Measurements from ENCODE around the gene ABI3.

DNA sequence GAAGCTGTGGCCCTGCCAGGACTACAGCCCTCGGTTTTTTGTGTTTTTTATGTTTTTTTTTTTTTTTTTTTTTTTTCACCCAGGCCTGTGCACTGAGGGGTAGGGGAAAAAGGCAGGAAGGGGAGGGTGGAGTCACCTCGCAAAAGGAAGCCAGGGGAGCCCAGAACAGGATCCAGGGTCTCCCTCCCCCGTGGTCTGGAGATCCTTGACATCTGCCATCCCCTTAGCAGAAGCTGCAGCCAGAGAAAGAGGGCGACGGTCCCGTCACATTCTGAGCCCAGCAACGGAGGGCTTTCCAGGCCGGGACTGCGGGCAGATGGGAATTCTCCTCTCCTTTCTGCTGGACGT lies 49.1 kb downstream of the ABI3 start:
- TF ChIP-seq, protein P1, sequence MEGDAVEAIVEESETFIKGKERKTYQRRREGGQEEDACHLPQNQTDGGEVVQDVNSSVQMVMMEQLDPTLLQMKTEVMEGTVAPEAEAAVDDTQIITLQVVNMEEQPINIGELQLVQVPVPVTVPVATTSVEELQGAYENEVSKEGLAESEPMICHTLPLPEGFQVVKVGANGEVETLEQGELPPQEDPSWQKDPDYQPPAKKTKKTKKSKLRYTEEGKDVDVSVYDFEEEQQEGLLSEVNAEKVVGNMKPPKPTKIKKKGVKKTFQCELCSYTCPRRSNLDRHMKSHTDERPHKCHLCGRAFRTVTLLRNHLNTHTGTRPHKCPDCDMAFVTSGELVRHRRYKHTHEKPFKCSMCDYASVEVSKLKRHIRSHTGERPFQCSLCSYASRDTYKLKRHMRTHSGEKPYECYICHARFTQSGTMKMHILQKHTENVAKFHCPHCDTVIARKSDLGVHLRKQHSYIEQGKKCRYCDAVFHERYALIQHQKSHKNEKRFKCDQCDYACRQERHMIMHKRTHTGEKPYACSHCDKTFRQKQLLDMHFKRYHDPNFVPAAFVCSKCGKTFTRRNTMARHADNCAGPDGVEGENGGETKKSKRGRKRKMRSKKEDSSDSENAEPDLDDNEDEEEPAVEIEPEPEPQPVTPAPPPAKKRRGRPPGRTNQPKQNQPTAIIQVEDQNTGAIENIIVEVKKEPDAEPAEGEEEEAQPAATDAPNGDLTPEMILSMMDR (conservative IDR thresholded peaks at IDR 0.05) = no peak
- no peak for TF ChIP-seq ZFX (IDR thresholded peaks at IDR 0.05)

Data from C4-2B (cell line).